ENCODE results near the gene NDUFAF8.

NDUFAF8 gene

GRCh38 chr17:81273698-81274470 is 34.8 kb downstream of the NDUFAF8 start:
- TF ChIP-seq BACH2 (CRISPR knock-in tag; IDR thresholded peaks at IDR 0.05; ENCODE audit: borderline replicate concordance), result no peak
- no peak for TF ChIP-seq SNAI2 (CRISPR knock-in tag; IDR thresholded peaks at IDR 0.05)
- no peak for TF ChIP-seq ZNF565 (CRISPR knock-in tag; conservative IDR thresholded peaks at IDR 0.05; ENCODE audit: low read depth)
- TF ChIP-seq ARNTL (CRISPR knock-in tag; IDR thresholded peaks at IDR 0.05; ENCODE audit: borderline replicate concordance, low read depth), result no peak
- no peak for TF ChIP-seq TCF4 (CRISPR knock-in tag; IDR thresholded peaks at IDR 0.05; ENCODE audit: borderline replicate concordance)
- no peak for TF ChIP-seq TSHZ2 (CRISPR knock-in tag; IDR thresholded peaks at IDR 0.05)
- no peak for TF ChIP-seq TOX (CRISPR knock-in tag; IDR thresholded peaks at IDR 0.05; ENCODE audit: borderline replicate concordance)
- no peak for TF ChIP-seq ESRRG (CRISPR knock-in tag; IDR thresholded peaks at IDR 0.05)
- no peak for TF ChIP-seq RARB (CRISPR knock-in tag; IDR thresholded peaks at IDR 0.05)
- no peak for TF ChIP-seq POU6F1 (CRISPR knock-in tag; IDR thresholded peaks at IDR 0.05; ENCODE audit: borderline replicate concordance, low read depth)
- no peak for TF ChIP-seq PPARA (CRISPR knock-in tag; IDR thresholded peaks at IDR 0.05; ENCODE audit: borderline replicate concordance)
- no peak for TF ChIP-seq GLIS3 (CRISPR knock-in tag; IDR thresholded peaks at IDR 0.05)
- TF ChIP-seq ISL1 (CRISPR knock-in tag; IDR thresholded peaks at IDR 0.05), result no peak
- no peak for TF ChIP-seq ZFP3 (CRISPR knock-in tag; IDR thresholded peaks at IDR 0.05)
- no peak for TF ChIP-seq ZFP30 (CRISPR knock-in tag; IDR thresholded peaks at IDR 0.05)
- TF ChIP-seq PATZ1 (CRISPR knock-in tag; IDR thresholded peaks at IDR 0.05; ENCODE audit: borderline replicate concordance), result no peak
- TF ChIP-seq CSDC2 (CRISPR knock-in tag; IDR thresholded peaks at IDR 0.05), result no peak
- TF ChIP-seq CSRNP3 (CRISPR knock-in tag; IDR thresholded peaks at IDR 0.05), result no peak
- TF ChIP-seq CREB5 (CRISPR knock-in tag; IDR thresholded peaks at IDR 0.05; ENCODE audit: low read depth), result no peak
- no peak for TF ChIP-seq ZC3H10 (CRISPR knock-in tag; IDR thresholded peaks at IDR 0.05)
- ATAC-seq, result no peak

GRCh38 chr17:81274471-81274855 is 35.3 kb downstream of the NDUFAF8 start:
- ATAC-seq, result no peak
- TF ChIP-seq TSHZ2 (CRISPR knock-in tag; IDR thresholded peaks at IDR 0.05) (no peak), CSDC2 (CRISPR knock-in tag; IDR thresholded peaks at IDR 0.05) (no peak), CREB5 (CRISPR knock-in tag; IDR thresholded peaks at IDR 0.05; ENCODE audit: low read depth) (no peak), POU6F1 (CRISPR knock-in tag; IDR thresholded peaks at IDR 0.05; ENCODE audit: borderline replicate concordance, low read depth) (no peak), SNAI2 (CRISPR knock-in tag; IDR thresholded peaks at IDR 0.05) (no peak), ARNTL (CRISPR knock-in tag; IDR thresholded peaks at IDR 0.05; ENCODE audit: borderline replicate concordance, low read depth) (no peak), ZFP30 (CRISPR knock-in tag; IDR thresholded peaks at IDR 0.05) (no peak), ZNF70 (CRISPR knock-in tag; IDR thresholded peaks at IDR 0.05) (no peak), BACH2 (CRISPR knock-in tag; IDR thresholded peaks at IDR 0.05; ENCODE audit: borderline replicate concordance) (no peak), ESRRG (CRISPR knock-in tag; IDR thresholded peaks at IDR 0.05) (no peak)

Data from SK-N-SH treated with all-trans-retinoic acid at 6 μM for 48 hours (cell line).